Endodermal cell (in vitro differentiated cells): ENCODE data around the gene IGSF3. TPM values are rescaled to one million over a fixed set of nuclear protein-coding genes. Genes with fewer than 3 reads are reported as not detected.
A peak's percentile ranks its signal among the peaks of the same experiment; 100 is the strongest.
"Not testable (repeated sequence)": the region's sequence is repeated elsewhere in the genome, so short reads cannot be mapped to it uniquely, and the experiment has no call there.

Experiments used
- DNase-seq: peaks from one replicate; pipeline ENCODE4 v3.0.0-alpha.2; 2017
- H3K27ac ChIP-seq: 2 replicates; pipeline ENCODE4 v1.5.1; 2013; ENCODE audit warnings: mild to moderate bottlenecking, low read depth, low read length, moderate library complexity
- H3K27me3 ChIP-seq: 2 replicates; pipeline ENCODE4 v1.6.1; 2013; ENCODE audit warnings: mild to moderate bottlenecking, low read length, moderate library complexity; ENCODE audit not compliant: insufficient read depth, control insufficient read depth, poor library complexity, severe bottlenecking
- H3K36me3 ChIP-seq: 2 replicates; pipeline ENCODE4 v1.7.0; 2013; ENCODE audit warnings: mild to moderate bottlenecking, low read length, moderate library complexity; ENCODE audit not compliant: control insufficient read depth, insufficient read depth
- H3K4me1 ChIP-seq: one replicate; pipeline ENCODE4 v1.7.0; 2013; ENCODE audit warnings: low read length; ENCODE audit not compliant: control insufficient read depth, insufficient read depth
- H3K4me3 ChIP-seq: 2 replicates; pipeline ENCODE4 v1.5.1; 2013; ENCODE audit warnings: mild to moderate bottlenecking, low read length, moderate library complexity
- H3K9ac ChIP-seq: 2 replicates; pipeline ENCODE4 v1.6.1; 2013; ENCODE audit warnings: mild to moderate bottlenecking, low read length, moderate library complexity; ENCODE audit not compliant: poor library complexity, severe bottlenecking; ENCODE audit errors: extremely low read depth
- H3K9me3 ChIP-seq: 2 replicates; pipeline ENCODE4 v1.6.1; 2013; ENCODE audit warnings: mild to moderate bottlenecking, low read length, moderate library complexity; ENCODE audit not compliant: control insufficient read depth
- H3K27ac Mint-ChIP-seq: 2 replicates; pipeline ENCODE4 v1.8.0; 2020; ENCODE audit warnings: mixed read lengths
- H3K27me3 Mint-ChIP-seq: 2 replicates; pipeline ENCODE4 v1.8.0; 2021; ENCODE audit warnings: mild to moderate bottlenecking, mixed read lengths; ENCODE audit not compliant: insufficient read depth
- H3K36me3 Mint-ChIP-seq: 2 replicates; pipeline ENCODE4 v1.8.0; 2020; ENCODE audit warnings: low read depth, mixed read lengths
- H3K4me1 Mint-ChIP-seq: 2 replicates; pipeline ENCODE4 v1.8.0; 2020; ENCODE audit warnings: mixed read lengths
- H3K4me3 Mint-ChIP-seq: 2 replicates; pipeline ENCODE4 v1.8.0; 2020; ENCODE audit warnings: mild to moderate bottlenecking, moderate library complexity, mixed read lengths
- H3K9me3 Mint-ChIP-seq: 2 replicates; pipeline ENCODE4 v1.8.0; 2020; ENCODE audit warnings: mild to moderate bottlenecking, mixed read lengths
- WGBS, 2 experiments: methylation state at CpG; one replicate each; pipeline versions ENCODE4 v1.1.5 to v1.1.7; 2013; ENCODE audit warnings: missing lambda C conversion rate in 2 of 2, mixed read lengths in 1 of 2; ENCODE audit not compliant: insufficient coverage in 1 of 2, insufficient read length in 1 of 2; 5-methylcytosine and 5-hydroxymethylcytosine counted together
- total RNA-seq, 2 donors: library from RNA; stranded (reverse); fragmentation: NEBNext Ultra II Directional in 1 of 2; extraction: Animal tissue kit (Norgen Biotek cat#: 25700) in 1 of 2; gene quantifications; 2 replicates in 1 of 2; 3 replicates in 1 of 2; pipeline ENCODE4 v1.2.1, GENCODE V29; 2021
- TF ChIP-seq, protein P1 (sequence below): fragments of 200-600 bp; sonication (generic); conservative IDR thresholded peaks from 2 replicates; pipeline ENCODE4 v1.5.0; 2021; ENCODE audit warnings: antibody characterized with exemption, mild to moderate bottlenecking

The IGSF3 gene
- total RNA-seq, 2 donors from 2014 or later: 35.0 to 36.7 TPM

DNA sequence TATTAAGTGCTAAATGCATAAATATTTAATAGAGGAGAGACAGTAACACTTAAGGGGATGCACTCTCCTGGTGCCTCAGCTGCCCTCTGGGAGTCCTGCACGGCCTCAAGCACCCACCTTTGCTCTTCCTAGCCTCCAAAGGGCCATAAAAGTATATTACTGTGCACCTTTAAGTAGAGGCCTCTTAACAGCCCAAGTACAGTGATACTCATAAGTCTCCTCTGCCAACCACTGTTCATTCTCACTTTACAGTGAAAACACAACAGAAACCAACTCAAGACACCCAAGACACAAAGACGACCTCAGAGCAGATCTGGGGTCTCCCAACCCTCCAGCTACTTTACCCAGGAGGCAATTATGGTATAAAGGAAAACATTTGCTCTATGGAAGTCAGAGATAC, 70.1 kb downstream of the IGSF3 start:
- WGBS, 2 experiments: 100% methylated on average over 1 of the region's 2 CpGs; no CpG with 5 or more reads in 1 of the 2 experiments
- H3K4me1 ChIP-seq, DNase-seq, H3K9me3 ChIP-seq, H3K4me3 Mint-ChIP-seq, H3K27ac ChIP-seq, H3K27me3 ChIP-seq, H3K36me3 Mint-ChIP-seq, H3K9me3 Mint-ChIP-seq, H3K9ac ChIP-seq, H3K27me3 Mint-ChIP-seq, H3K36me3 ChIP-seq, H3K27ac Mint-ChIP-seq, H3K4me3 ChIP-seq: not testable (repeated sequence)
- H3K4me1 Mint-ChIP-seq: peaks cover 27% of the 10 kb centered on the region

DNA sequence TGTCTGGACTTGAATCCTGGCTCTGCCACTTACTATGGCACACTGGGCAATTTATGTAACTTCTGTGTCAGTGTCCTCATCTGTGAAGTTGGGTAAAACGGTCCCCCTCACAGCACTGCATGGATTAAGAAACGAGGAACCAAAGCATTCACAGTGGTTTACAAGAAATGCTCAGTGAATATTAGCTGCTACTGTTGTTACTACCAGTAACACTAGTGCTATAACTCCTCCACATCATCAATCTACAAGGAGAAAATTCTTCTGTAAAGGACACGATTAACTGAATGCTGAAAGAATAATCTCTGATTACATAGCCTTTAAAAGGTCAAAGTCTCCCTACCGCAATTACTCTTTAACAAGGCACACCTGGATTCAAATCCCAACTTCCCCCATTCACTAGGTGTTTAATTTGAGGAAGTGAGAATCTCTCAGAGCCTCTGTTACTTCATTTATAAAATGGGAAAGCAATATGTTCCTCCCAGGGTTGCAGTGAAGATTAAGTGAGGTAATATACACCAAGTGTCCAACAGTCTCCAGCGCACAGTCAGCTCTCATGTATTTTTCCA, 70.7 kb downstream of the IGSF3 start:
- not testable (repeated sequence) for H3K27ac Mint-ChIP-seq, H3K9me3 Mint-ChIP-seq, DNase-seq, H3K27me3 ChIP-seq, H3K9me3 ChIP-seq, H3K4me1 ChIP-seq, H3K36me3 Mint-ChIP-seq, H3K4me3 ChIP-seq, H3K27ac ChIP-seq, H3K9ac ChIP-seq, H3K4me3 Mint-ChIP-seq, H3K36me3 ChIP-seq, H3K27me3 Mint-ChIP-seq
- 80 to 86% methylated on average over 2 to 4 of the region's 5 CpGs for WGBS, 2 experiments
- H3K4me1 Mint-ChIP-seq: peaks cover 32% of the 10 kb centered on the region

DNA sequence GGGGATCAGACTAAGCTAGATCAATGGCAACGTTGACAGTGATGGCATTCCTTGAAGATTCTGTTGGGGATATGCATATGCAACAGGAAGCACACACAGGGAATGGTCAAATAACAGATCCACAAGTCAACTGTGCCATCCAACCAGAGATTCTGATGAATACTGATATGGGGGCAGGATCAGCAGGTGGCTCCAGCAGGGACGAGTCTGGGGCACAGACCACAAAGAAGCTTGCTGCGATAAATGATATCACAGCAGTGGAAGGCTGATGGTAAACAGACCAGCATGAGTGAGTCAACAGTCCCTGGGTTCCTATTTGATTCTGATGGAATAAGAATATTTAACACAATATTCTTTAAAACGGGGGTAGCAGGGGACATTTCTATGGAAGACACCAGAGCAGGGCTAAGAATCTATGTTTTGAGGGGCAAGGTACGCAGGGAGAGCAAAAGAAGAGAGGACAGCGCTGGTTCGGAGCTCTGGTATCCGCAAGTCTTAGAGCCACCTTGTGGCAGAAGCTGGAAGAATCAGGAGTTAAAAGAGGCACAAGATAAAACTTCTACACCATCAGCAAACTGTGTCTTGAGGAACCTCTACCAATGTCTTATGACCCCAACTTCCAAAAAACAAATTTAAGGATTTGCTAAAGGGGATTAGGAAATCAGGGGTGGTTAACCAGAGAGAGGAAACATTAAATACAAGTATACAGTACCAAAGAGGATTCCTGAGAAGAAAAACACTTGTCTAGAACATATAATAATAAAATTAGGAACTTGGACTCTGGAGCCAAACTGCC, 71.4 kb downstream of the IGSF3 start:
- TF ChIP-seq, protein P1, sequence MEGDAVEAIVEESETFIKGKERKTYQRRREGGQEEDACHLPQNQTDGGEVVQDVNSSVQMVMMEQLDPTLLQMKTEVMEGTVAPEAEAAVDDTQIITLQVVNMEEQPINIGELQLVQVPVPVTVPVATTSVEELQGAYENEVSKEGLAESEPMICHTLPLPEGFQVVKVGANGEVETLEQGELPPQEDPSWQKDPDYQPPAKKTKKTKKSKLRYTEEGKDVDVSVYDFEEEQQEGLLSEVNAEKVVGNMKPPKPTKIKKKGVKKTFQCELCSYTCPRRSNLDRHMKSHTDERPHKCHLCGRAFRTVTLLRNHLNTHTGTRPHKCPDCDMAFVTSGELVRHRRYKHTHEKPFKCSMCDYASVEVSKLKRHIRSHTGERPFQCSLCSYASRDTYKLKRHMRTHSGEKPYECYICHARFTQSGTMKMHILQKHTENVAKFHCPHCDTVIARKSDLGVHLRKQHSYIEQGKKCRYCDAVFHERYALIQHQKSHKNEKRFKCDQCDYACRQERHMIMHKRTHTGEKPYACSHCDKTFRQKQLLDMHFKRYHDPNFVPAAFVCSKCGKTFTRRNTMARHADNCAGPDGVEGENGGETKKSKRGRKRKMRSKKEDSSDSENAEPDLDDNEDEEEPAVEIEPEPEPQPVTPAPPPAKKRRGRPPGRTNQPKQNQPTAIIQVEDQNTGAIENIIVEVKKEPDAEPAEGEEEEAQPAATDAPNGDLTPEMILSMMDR: peak; percentile 76
- WGBS, 2 experiments: 34 to 37% methylated on average over 3 to 8 of the region's 8 CpGs
- not testable (repeated sequence) for H3K36me3 ChIP-seq, H3K9me3 ChIP-seq, H3K36me3 Mint-ChIP-seq, H3K9me3 Mint-ChIP-seq, H3K27me3 ChIP-seq, H3K27ac ChIP-seq, H3K4me1 ChIP-seq, H3K27me3 Mint-ChIP-seq, H3K27ac Mint-ChIP-seq, H3K9ac ChIP-seq
- Mint-ChIP-seq H3K4me1 (peaks cover 32% of the 10 kb centered on the region), H3K4me3 (peak overlapping the region; percentile 17)
- H3K4me3 ChIP-seq: peak overlapping the region; percentile 20
- DNase-seq: peak; percentile 70

DNA sequence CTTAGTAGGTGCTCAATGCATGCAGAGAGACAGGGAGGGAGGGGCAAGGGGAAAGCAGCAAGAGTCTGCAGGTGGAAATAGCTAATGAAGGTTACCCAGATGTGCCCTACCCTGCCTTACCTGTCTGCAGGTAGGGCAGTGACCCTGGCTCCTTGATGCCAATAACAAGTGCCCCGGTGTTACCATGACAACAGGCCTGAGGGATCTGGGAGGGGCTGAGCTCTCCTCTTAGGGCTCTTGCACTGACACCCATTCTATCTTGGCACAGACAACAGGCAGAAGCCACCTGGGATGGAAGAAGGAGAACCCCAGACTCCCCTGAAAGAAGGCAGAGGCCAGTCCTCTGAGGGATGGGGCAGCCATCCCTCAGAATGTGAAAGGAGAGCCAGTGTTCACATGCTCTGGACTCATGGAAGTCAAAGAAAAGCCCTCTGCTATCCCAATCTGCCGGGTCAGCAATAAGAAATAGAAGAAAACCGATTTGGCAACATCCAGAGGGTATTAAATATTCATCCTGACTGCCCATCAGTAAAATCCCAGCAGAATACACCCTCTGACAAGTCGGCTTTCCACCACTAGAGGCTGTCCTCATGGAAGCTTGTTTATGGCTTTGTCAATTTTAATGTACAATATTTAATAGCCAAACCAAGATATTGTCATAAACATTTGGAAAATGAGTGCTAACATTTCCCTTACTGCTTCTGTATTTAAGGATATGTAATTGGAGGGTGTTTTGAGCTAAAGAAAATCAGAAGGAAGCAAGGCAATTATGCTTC, 72.3 kb downstream of the IGSF3 start:
- not testable (repeated sequence) for H3K4me3 Mint-ChIP-seq, H3K9ac ChIP-seq, H3K27ac ChIP-seq, H3K36me3 Mint-ChIP-seq, H3K27me3 Mint-ChIP-seq, H3K27ac Mint-ChIP-seq, H3K4me3 ChIP-seq, H3K4me1 ChIP-seq, H3K36me3 ChIP-seq, H3K9me3 Mint-ChIP-seq, DNase-seq, H3K27me3 ChIP-seq, H3K9me3 ChIP-seq
- TF ChIP-seq, protein P1: peak; percentile 65
- H3K4me1 Mint-ChIP-seq: peaks cover 32% of the 10 kb centered on the region
- WGBS, 2 experiments: 79% methylated on average over 4 of the region's 4 CpGs; no CpG with 5 or more reads in 1 of the 2 experiments

DNA sequence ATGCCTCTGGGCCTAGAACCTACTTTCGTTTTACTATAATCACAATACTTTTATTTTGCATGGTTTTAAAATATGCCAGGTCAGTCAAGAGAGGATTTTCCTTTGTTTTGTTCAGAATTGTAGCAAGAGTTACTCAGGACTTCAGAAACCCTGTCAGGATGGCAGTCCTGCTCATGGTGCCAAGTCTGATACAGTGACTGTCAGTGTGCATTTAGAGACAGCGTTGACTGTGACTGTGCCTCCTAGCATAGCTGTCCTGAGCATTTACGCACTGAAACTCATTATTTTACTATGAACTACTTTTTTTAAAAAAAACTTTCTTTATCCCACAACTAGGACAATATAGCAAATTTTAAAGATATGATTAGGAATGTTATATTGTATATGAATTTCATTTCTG, 73.6 kb downstream of the IGSF3 start:
- not testable (repeated sequence) for H3K9me3 Mint-ChIP-seq, H3K4me3 ChIP-seq, H3K27me3 ChIP-seq, H3K9ac ChIP-seq, H3K27me3 Mint-ChIP-seq, H3K36me3 Mint-ChIP-seq, H3K27ac ChIP-seq, H3K36me3 ChIP-seq, H3K4me1 ChIP-seq, H3K4me3 Mint-ChIP-seq, H3K9me3 ChIP-seq, DNase-seq, H3K27ac Mint-ChIP-seq
- WGBS, 2 experiments: 93% methylated on average over 2 of the region's 3 CpGs; no CpG with 5 or more reads in 1 of the 2 experiments
- peaks cover 32% of the 10 kb centered on the region for H3K4me1 Mint-ChIP-seq
